GM23338 (cell line): ENCODE results near the gene THSD4. TPM values are rescaled to one million over a fixed set of nuclear protein-coding genes. Genes with fewer than 3 reads are reported as not detected.

Experiments used
- ATAC-seq: fragments of 200-7000 bp; cut with Tn5 transposase; 3 replicates; pipeline ENCODE4 v1.9.1; 2020
- DNase-seq: peaks from one replicate; pipeline ENCODE4 v3.0.0-alpha.2; 2015; ENCODE audit warnings: low spot score
- H2AFZ ChIP-seq: fragments of 200-600 bp; sonication (generic); 2 replicates; pipeline ENCODE4 v1.8.0; 2016; ENCODE audit warnings: antibody characterized with exemption, mild to moderate bottlenecking, moderate library complexity
- H3F3A ChIP-seq: fragments of 200-600 bp; sonication (generic); replicated peaks from 2 replicates; pipeline ENCODE4 v1.8.0; 2017; ENCODE audit warnings: antibody characterized with exemption, mixed run types, low read depth
- H3K27ac ChIP-seq: fragments of 200-600 bp; sonication (generic); 2 replicates; pipeline ENCODE4 v1.6.1; 2016; ENCODE audit warnings: low read depth
- H3K27me3 ChIP-seq: fragments of 200-600 bp; sonication (generic); 2 replicates; pipeline ENCODE4 v1.8.0; 2016; ENCODE audit warnings: mild to moderate bottlenecking, mixed run types, moderate library complexity; ENCODE audit not compliant: insufficient read depth
- H3K36me3 ChIP-seq: fragments of 200-600 bp; sonication (generic); 2 replicates; pipeline ENCODE4 v1.8.0; 2016; ENCODE audit warnings: mild to moderate bottlenecking; ENCODE audit not compliant: insufficient read depth
- H3K4me1 ChIP-seq: fragments of 200-600 bp; sonication (generic); 2 replicates; pipeline ENCODE4 v1.8.0; 2016; ENCODE audit warnings: mild to moderate bottlenecking, moderate library complexity; ENCODE audit not compliant: insufficient read depth
- H3K4me2 ChIP-seq: fragments of 200-600 bp; sonication (generic); 2 replicates; pipeline ENCODE4 v1.7.1; 2017; ENCODE audit warnings: mixed run types
- H3K4me3 ChIP-seq: fragments of 200-600 bp; sonication (generic); 2 replicates; pipeline ENCODE4 v1.6.1; 2016; ENCODE audit warnings: mixed run types
- H3K79me2 ChIP-seq: fragments of 200-600 bp; sonication (generic); replicated peaks from 2 replicates; pipeline ENCODE4 v1.8.0; 2017; ENCODE audit warnings: mild to moderate bottlenecking; ENCODE audit not compliant: insufficient read depth
- H3K9me2 ChIP-seq: fragments of 200-600 bp; sonication (generic); 2 replicates; pipeline ENCODE4 v1.8.0; 2017; ENCODE audit not compliant: insufficient read depth
- H4K20me1 ChIP-seq: fragments of 200-600 bp; sonication (generic); replicated peaks from 2 replicates; pipeline ENCODE4 v1.8.0; 2017; ENCODE audit warnings: mild to moderate bottlenecking; ENCODE audit not compliant: insufficient read depth
- H3K27ac Mint-ChIP-seq: 2 replicates; pipeline ENCODE4 v1.8.0; 2020; ENCODE audit warnings: inconsistent platforms, mild to moderate bottlenecking, moderate library complexity, mixed read lengths
- H3K27me3 Mint-ChIP-seq: 3 replicates; pipeline ENCODE4 v1.8.0; 2022; ENCODE audit warnings: low read depth, mild to moderate bottlenecking, moderate library complexity, mixed read lengths, inconsistent platforms; ENCODE audit not compliant: insufficient read depth, poor library complexity
- H3K36me3 Mint-ChIP-seq: 3 replicates; pipeline ENCODE4 v1.8.0; 2021; ENCODE audit warnings: low read depth, mild to moderate bottlenecking, inconsistent platforms, moderate library complexity, mixed read lengths
- H3K4me1 Mint-ChIP-seq: 3 replicates; pipeline ENCODE4 v1.8.0; 2020; ENCODE audit warnings: mild to moderate bottlenecking, inconsistent platforms, mixed read lengths
- H3K4me3 Mint-ChIP-seq: 3 replicates; pipeline ENCODE4 v1.8.0; 2021; ENCODE audit warnings: moderate library complexity, mild to moderate bottlenecking, inconsistent platforms, mixed read lengths
- H3K9me3 Mint-ChIP-seq: 3 replicates; pipeline ENCODE4 v1.8.0; 2020; ENCODE audit warnings: moderate library complexity, mild to moderate bottlenecking, inconsistent platforms, mixed read lengths
- CREB1 ChIP-seq: fragments of 250-450 bp; sonication (Bioruptor Pico); IDR thresholded peaks from 2 replicates; pipeline ENCODE4 v1.5.0; 2020; ENCODE audit warnings: low read depth, mild to moderate bottlenecking, moderate library complexity
- ETS1 ChIP-seq: IDR thresholded peaks from 2 replicates; pipeline ENCODE4 v1.6.1; 2016; ENCODE audit warnings: antibody characterized with exemption
- ZNF331 ChIP-seq: fragments of 250-450 bp; sonication (Bioruptor Pico); IDR thresholded peaks from 2 replicates; pipeline ENCODE4 v1.5.0; 2020; ENCODE audit warnings: low read depth, mild to moderate bottlenecking, moderate library complexity
- ZNF462 ChIP-seq: fragments of 250-450 bp; sonication (Bioruptor Pico); IDR thresholded peaks from 2 replicates; pipeline ENCODE4 v1.5.0; 2020; ENCODE audit warnings: mild to moderate bottlenecking, moderate library complexity
- polyA plus RNA-seq: library from polyadenylated mRNA; unstranded; fragments of >200 nt; fragmentation: Nextera tagmentation; extraction: Ambion mirVana; gene quantifications from 2 replicates; pipeline ENCODE4 v1.2.1, GENCODE V29; 2016
- total RNA-seq: library from RNA; depleted of rRNA; stranded (reverse); fragments of >200 nt; shearing (Covaris generic); gene quantifications from 2 replicates; pipeline ENCODE4 v1.2.3, GENCODE V29; 2014

Gene THSD4
- total and polyA plus RNA-seq, 2 experiments from 2014 or later: 2.0 to 7.4 TPM

- TF ChIP-seq ZNF462: no peak
These were observed 541.2 kb downstream of the THSD4 start (continued) for GRCh38 chr15:71656425-71656824.

- Histone ChIP-seq H3K27ac (no peak overlapping the region), H2AFZ (no peak overlapping the region), H3K79me2 (no peaks in the 10 kb centered on the region), H4K20me1 (no peaks in the 10 kb centered on the region), H3F3A (no peaks in the 10 kb centered on the region), H3K4me1 (no peaks in the 10 kb centered on the region), H3K4me3 (no peak overlapping the region), H3K9me2 (0 out of 2 replicates have a peak, but pooled peaks cover 3% of the 10 kb centered on the region), H3K4me2 (no peak overlapping the region), H3K36me3 (no peaks in the 10 kb centered on the region), H3K27me3 (no peaks in the 10 kb centered on the region)
- no peaks in the 10 kb centered on the region for H3K36me3 Mint-ChIP-seq
- H3K4me3 Mint-ChIP-seq: no peak overlapping the region
- DNase-seq (no peak), ATAC-seq (no peak)
- H3K27me3 Mint-ChIP-seq: no peaks in the 10 kb centered on the region
- H3K4me1 Mint-ChIP-seq: peaks cover 13% of the 10 kb centered on the region; the same call in 2 of the 3 replicates
- no peak overlapping the region for H3K27ac Mint-ChIP-seq
- H3K9me3 Mint-ChIP-seq: no peaks in the 10 kb centered on the region
- TF ChIP-seq CREB1 (CRISPR knock-in tag): no peak
- TF ChIP-seq ZNF331: no peak
- no peak for TF ChIP-seq ETS1
These were observed 541.9 kb downstream of the THSD4 start for GRCh38 chr15:71657141-71657540.
